ENCODE data around the gene GPR183.

Gene GPR183

DNA sequence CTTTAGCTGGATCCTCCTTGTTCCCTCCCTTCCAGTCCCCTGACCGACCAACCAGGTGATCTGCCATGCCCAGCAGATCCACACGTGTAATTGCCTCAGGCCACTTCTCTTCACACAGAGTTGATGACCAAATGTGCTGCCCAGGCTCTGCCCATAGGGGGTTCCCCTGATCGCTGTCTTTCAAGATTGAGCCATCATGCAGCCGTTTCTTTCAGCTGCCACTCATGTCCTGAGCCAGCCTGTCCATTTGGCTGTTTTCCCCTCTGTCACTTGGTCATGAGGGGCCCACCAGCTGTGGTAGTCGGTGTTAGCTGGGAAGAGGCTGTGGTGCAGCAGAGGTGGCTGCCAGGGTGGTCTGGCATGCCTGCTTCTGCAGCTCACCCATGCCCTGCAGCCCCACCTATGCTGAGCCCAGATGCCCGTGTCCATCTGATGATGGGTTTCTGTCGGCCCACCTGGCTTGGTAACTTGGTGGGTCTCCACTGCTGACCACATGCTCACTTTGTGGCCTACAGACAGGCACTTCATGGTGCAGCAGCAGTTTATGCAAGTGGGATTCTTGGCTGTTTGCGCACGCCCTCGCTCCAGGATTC, 35.6 kb upstream of the GPR183 start:
- no peaks in the 10 kb centered on the region for H3K27me3 ChIP-seq
- H3K9me3 ChIP-seq = no peaks in the 10 kb centered on the region
- H3K4me1 ChIP-seq (ENCODE audit: control insufficient read depth in 1 of 2, insufficient read depth in 1 of 2, low read depth in 1 of 2, low read length in 1 of 2) = no peaks in the 10 kb centered on the region
- H3K27ac ChIP-seq = no peak overlapping the region
- H3K4me3 ChIP-seq (ENCODE audit: low read depth in 1 of 2, low read length in 1 of 2) = no peak overlapping the region
- H3K36me3 ChIP-seq = peaks cover 57% of the 10 kb centered on the region
- no peak for TF ChIP-seq CTCF (IDR thresholded peaks at IDR 0.05)

DNA sequence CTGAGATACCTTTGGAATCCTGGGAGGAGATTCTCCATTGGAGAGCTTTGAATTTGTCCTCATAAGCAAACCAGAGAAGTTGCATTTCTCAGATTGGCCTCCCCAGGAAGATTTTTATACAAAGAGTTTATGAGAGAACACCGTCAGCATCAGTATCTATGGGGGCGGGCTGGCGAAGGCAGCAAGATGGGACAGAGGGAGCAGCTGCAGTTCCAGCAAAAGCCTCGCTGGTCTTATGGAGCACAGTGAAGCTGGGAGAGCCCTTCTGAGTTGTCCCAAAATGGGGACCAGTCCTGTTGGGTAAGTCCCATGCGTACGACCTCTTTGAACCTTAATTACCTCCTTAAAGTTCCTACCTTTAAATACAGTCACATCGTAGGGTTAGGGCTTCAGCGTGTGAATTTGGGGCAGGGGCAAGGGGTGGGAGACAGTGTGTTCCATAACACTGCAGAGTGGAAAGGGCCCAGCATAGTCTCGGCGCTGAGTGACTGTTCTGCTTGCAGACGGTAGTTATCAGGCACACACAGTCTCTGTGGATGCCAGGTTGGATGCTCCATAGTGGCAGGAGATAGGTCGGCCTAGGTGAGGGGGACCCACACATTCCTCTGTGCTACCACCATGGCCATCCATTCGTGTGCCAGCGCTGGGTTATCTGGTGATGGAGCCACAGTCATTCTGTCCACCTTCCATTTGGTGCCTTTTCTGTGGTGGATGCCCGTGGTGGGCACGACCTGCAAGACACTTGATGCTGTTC, 34.9 kb upstream of the GPR183 start:
- H3K27me3 ChIP-seq = no peaks in the 10 kb centered on the region
- no peak for TF ChIP-seq CTCF (IDR thresholded peaks at IDR 0.05)
- H3K36me3 ChIP-seq = peaks cover 51% of the 10 kb centered on the region
- H3K4me3 ChIP-seq (ENCODE audit: low read depth in 1 of 2, low read length in 1 of 2) = no peak overlapping the region
- no peaks in the 10 kb centered on the region for H3K9me3 ChIP-seq
- H3K4me1 ChIP-seq (ENCODE audit: control insufficient read depth in 1 of 2, insufficient read depth in 1 of 2, low read depth in 1 of 2, low read length in 1 of 2) = no peaks in the 10 kb centered on the region
- H3K27ac ChIP-seq = no peak overlapping the region

GRCh38 chr13:99340638-99341037, 33.4 kb upstream of the GPR183 start:
- Histone ChIP-seq H3K9me3 (no peaks in the 10 kb centered on the region), H3K27ac (no peak overlapping the region), H3K4me1 (ENCODE audit: control insufficient read depth in 1 of 2, insufficient read depth in 1 of 2, low read depth in 1 of 2, low read length in 1 of 2) (no peaks in the 10 kb centered on the region), H3K27me3 (no peaks in the 10 kb centered on the region), H3K4me3 (ENCODE audit: low read depth in 1 of 2, low read length in 1 of 2) (no peak overlapping the region), H3K36me3 (peaks cover 42% of the 10 kb centered on the region)
- TF ChIP-seq CTCF (IDR thresholded peaks at IDR 0.05) = no peak

GRCh38 chr13:99339736-99340397, 32.7 kb upstream of the GPR183 start:
- no peak overlapping the region for H3K4me3 ChIP-seq (ENCODE audit: low read depth in 1 of 2, low read length in 1 of 2)
- H3K36me3 ChIP-seq = peaks cover 42% of the 10 kb centered on the region
- H3K27ac ChIP-seq = no peak overlapping the region

GRCh38 chr13:99339230-99339721, 32.1 kb upstream of the GPR183 start:
- Histone ChIP-seq H3K9me3 (no peaks in the 10 kb centered on the region), H3K4me1 (ENCODE audit: control insufficient read depth in 1 of 2, insufficient read depth in 1 of 2, low read depth in 1 of 2, low read length in 1 of 2) (no peaks in the 10 kb centered on the region), H3K36me3 (peaks cover 39% of the 10 kb centered on the region), H3K27ac (no peak overlapping the region), H3K4me3 (ENCODE audit: low read depth in 1 of 2, low read length in 1 of 2) (no peak overlapping the region), H3K27me3 (no peaks in the 10 kb centered on the region)
- no peak for TF ChIP-seq CTCF (IDR thresholded peaks at IDR 0.05)

More at GRCh38 chr13:99339736-99340397, 32.7 kb upstream of the GPR183 start:
- H3K27me3 ChIP-seq = no peaks in the 10 kb centered on the region
- H3K4me1 ChIP-seq (ENCODE audit: control insufficient read depth in 1 of 2, insufficient read depth in 1 of 2, low read depth in 1 of 2, low read length in 1 of 2) = no peaks in the 10 kb centered on the region
- no peak for TF ChIP-seq CTCF (IDR thresholded peaks at IDR 0.05)
- H3K9me3 ChIP-seq = no peaks in the 10 kb centered on the region
